GM12891 (cell line): Measurements from ENCODE around the gene HK3.

Source experiments
- DNase-seq: peaks from one replicate; pipeline ENCODE4 v3.0.0; 2011; ENCODE audit warnings: low spot score; ENCODE audit not compliant: insufficient read length
- FAIRE-seq: peaks from 2 replicates; lab custom pipeline; 2011; peaks lifted over from hg19 to GRCh38; lab: Jason Lieb, UNC
- PAX5 ChIP-seq: IDR thresholded peaks from 2 replicates; pipeline ENCODE4 v1.6.1; 2011; ENCODE audit warnings: low read length, moderate library complexity, mild to moderate bottlenecking; ENCODE audit not compliant: insufficient read depth, severe bottlenecking
- POLR2A ChIP-seq: IDR thresholded peaks from 2 replicates; pipeline ENCODE4 v1.6.1; 2011; ENCODE audit warnings: low read depth, low read length, control low read depth
- POLR2AphosphoS5 ChIP-seq: IDR thresholded peaks from 2 replicates; pipeline ENCODE4 v1.6.1; 2011; ENCODE audit warnings: low read depth, low read length, control low read depth
- POU2F2 ChIP-seq: IDR thresholded peaks from 2 replicates; pipeline ENCODE4 v1.6.1; 2011; ENCODE audit warnings: low read depth, mild to moderate bottlenecking, control low read depth, low read length, moderate library complexity
- SPI1 ChIP-seq: IDR thresholded peaks from 2 replicates; pipeline ENCODE4 v1.6.1; 2011; ENCODE audit warnings: low read depth, low read length, control low read depth
- TAF1 ChIP-seq: IDR thresholded peaks from 2 replicates; pipeline ENCODE4 v1.6.1; 2011; ENCODE audit warnings: low read depth, low read length, control low read depth

Gene HK3

DNA sequence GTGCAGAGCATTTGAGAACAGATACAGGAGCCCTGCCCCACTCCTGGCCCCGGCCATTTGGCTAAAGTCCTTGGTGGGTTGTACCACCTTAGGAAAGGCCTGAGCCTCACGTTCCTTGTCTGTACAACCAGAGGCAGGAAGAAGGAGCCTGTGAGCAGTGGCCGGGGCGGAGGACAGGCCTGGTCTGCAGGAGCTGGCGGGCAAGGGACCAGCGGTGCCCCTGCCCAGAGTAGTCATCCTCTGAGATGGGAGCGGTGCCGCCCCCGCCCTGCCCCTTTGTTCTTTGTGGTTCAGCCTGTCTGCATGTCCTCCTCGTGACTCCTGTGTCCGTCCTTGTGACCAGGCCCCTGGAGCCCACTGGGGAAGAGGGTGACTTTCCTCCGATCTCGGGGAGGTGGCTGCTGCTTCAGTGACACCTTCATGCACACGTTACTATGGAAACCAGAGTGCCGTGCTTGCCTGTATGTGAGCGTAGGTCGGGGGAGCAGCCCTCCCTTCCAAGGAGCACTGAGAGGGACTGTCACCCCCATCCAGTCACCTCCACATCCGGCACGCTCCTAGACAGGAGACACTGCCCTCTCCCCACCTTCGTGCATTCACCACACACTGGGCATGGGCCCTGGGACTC is 45.9 kb downstream of the HK3 start:
- DNase-seq = no peak
- TF ChIP-seq POU2F2 (no peak), PAX5 (no peak), POLR2AphosphoS5 (no peak), SPI1 (no peak)
- no peak for FAIRE-seq

GRCh38 chr5:176851871-176852658 is 47.1 kb downstream of the HK3 start:
- DNase-seq (no peak), FAIRE-seq (no peak)
- TF ChIP-seq SPI1 = no peak
- no peak for TF ChIP-seq POLR2AphosphoS5
- no peak for TF ChIP-seq PAX5
- TF ChIP-seq POLR2A = no peak
- TF ChIP-seq POU2F2 = no peak
- no peak for TF ChIP-seq TAF1

- DNase-seq (no peak), FAIRE-seq (no peak)
- TF ChIP-seq PAX5 (no peak), TAF1 (no peak), POU2F2 (no peak), SPI1 (no peak), POLR2A (no peak), POLR2AphosphoS5 (no peak)
Measured at GRCh38 chr5:176851380-176851779, 47.8 kb downstream of the HK3 start.

- DNase-seq = no peak
- TF ChIP-seq POLR2A (no peak), POLR2AphosphoS5 (no peak), TAF1 (no peak), PAX5 (no peak), SPI1 (no peak), POU2F2 (no peak)
- FAIRE-seq = no peak
Measured at GRCh38 chr5:176850371-176851245, 48.5 kb downstream of the HK3 start.

GRCh38 chr5:176849611-176850227 is 49.4 kb downstream of the HK3 start:
- FAIRE-seq = no peak
- TF ChIP-seq POLR2AphosphoS5 (no peak), POU2F2 (no peak), POLR2A (no peak), SPI1 (no peak), TAF1 (no peak), PAX5 (no peak)
- no peak for DNase-seq

- FAIRE-seq (no peak), DNase-seq (no peak)
- TF ChIP-seq TAF1 = no peak
- no peak for TF ChIP-seq POLR2A
- TF ChIP-seq PAX5 = no peak
- no peak for TF ChIP-seq POU2F2
- no peak for TF ChIP-seq SPI1
- no peak for TF ChIP-seq POLR2AphosphoS5
Measured at GRCh38 chr5:176848651-176849050, 50.5 kb downstream of the HK3 start.

DNA sequence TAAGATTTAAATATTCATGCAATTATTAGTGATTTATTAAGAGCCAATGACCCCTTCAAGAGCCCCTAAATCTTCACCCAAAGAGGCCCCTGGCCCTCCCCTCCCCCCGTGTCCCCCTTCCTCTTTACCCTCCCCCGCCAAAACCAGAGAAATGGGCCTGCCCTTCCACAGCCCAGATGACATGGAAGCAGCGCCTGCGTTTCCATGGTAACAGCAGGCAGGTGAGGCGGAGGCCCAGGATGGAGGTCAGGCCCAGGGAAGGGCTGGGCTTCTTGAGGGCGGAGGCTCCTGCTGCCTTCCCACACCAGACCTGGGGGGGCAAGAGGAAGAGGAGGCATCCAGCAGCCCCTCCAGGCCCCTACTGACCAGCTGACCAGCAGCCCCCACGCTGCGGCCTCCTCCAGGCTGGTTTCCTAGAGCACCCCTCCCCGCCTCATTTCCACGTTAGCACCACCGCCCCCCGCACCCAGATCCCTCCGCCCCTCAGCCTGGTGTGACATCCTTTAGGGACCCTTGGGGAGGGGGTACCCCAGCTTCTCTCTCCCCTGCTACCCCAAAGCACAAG is 51.3 kb downstream of the HK3 start:
- FAIRE-seq (no peak), DNase-seq (no peak)
- TF ChIP-seq PAX5 (no peak), SPI1 (no peak), POU2F2 (no peak), TAF1 (no peak)

GRCh38 chr5:176847148-176847547 is 52.0 kb downstream of the HK3 start:
- no peak for TF ChIP-seq TAF1
- TF ChIP-seq PAX5 = no peak
- no peak for TF ChIP-seq POLR2AphosphoS5
- TF ChIP-seq POU2F2 = no peak
- no peak for TF ChIP-seq POLR2A
- TF ChIP-seq SPI1 = no peak
- FAIRE-seq (no peak), DNase-seq (no peak)

DNA sequence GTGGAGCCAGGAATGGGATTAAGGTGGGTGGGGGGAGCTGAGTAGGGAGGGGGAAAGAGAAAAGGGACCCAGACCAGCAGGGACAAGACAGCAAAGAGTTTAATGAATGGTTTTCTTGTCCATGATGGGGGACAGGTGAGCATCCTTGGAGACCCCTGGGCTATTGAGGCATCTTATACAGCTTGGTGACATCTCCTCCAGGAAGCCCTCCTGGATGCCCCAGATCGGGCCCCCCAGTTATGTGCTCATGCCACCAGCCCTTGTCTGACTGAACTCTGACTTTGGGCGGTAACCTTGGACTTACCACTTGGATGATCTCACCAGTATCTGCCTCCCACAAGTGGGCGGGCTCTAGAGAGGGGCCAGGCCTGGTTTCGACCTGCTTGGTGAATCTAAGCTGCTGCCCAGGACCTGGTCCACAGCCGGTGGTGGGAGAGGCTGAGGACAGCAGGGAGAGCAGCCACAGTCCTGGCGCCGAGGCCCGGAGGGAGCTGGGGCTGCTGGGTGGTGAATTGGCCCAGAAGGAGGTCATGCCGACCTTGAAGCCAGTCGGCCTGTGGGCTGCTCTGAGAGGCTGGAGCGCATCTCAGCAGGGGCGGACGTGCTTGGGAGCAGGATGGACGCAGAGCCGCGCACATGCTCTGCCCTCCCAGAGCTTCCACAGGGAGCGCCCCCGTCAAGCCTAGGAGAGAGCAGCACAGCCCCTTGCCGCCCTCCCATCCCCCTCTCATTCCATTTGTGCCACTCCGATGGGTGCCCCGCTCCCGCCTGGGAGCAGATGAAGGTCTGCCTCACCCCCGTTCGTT is 52.6 kb downstream of the HK3 start:
- TF ChIP-seq POLR2AphosphoS5 (no peak), POLR2A (no peak), SPI1 (no peak), POU2F2 (no peak), PAX5 (no peak), TAF1 (no peak)
- DNase-seq = no peak
- no peak for FAIRE-seq
